Renal cortical epithelial cell (primary cell): ENCODE measurements around the gene DCLK1. TPM values are rescaled to one million over a fixed set of nuclear protein-coding genes. Genes with fewer than 3 reads are reported as not detected.

Source experiments
- DNase-seq: peaks from one replicate; pipeline ENCODE4 v3.0.0-alpha.2; 2011; ENCODE audit warnings: low read depth
- total RNA-seq: library from RNA; depleted of rRNA; stranded (reverse); fragments of >200 nt; gene quantifications from 2 replicates; pipeline ENCODE4 v1.2.3, GENCODE V29; 2014

DCLK1 gene
- total RNA-seq, 1 donor from 2014 or later = 12.0 TPM

GRCh38 chr13:35903075-35903474, 228.1 kb downstream of the DCLK1 start:
- no peak for DNase-seq

- no peak for DNase-seq
These were observed 233.1 kb downstream of the DCLK1 start for GRCh38 chr13:35898041-35898440.

GRCh38 chr13:35894636-35895035, 236.5 kb downstream of the DCLK1 start:
- no peak for DNase-seq

- peak; percentile 35 for DNase-seq
These were observed 238.1 kb downstream of the DCLK1 start for GRCh38 chr13:35892837-35893814.

GRCh38 chr13:35891507-35892441, 239.4 kb downstream of the DCLK1 start:
- DNase-seq = peak; percentile 89

GRCh38 chr13:35889560-35889959, 241.6 kb downstream of the DCLK1 start:
- no peak for DNase-seq

GRCh38 chr13:35888981-35889380, 242.2 kb downstream of the DCLK1 start:
- DNase-seq = no peak

- DNase-seq = no peak
These were observed 242.7 kb downstream of the DCLK1 start for GRCh38 chr13:35888457-35888883.

GRCh38 chr13:35887115-35887666, 244.0 kb downstream of the DCLK1 start:
- no peak for DNase-seq

- no peak for DNase-seq
These were observed 244.7 kb downstream of the DCLK1 start for GRCh38 chr13:35886332-35887114.

- no peak for DNase-seq
These were observed 246.9 kb downstream of the DCLK1 start for GRCh38 chr13:35884211-35884760.

- peak; percentile 69 for DNase-seq
These were observed 248.3 kb downstream of the DCLK1 start for GRCh38 chr13:35882722-35883497.

GRCh38 chr13:35881360-35881759, 249.8 kb downstream of the DCLK1 start:
- DNase-seq = peak; percentile 49

GRCh38 chr13:35879111-35879510, 252.1 kb downstream of the DCLK1 start:
- no peak for DNase-seq

GRCh38 chr13:35876601-35877000, 254.6 kb downstream of the DCLK1 start:
- DNase-seq = no peak

- DNase-seq = no peak
These were observed 256.5 kb downstream of the DCLK1 start for GRCh38 chr13:35874704-35875103.

GRCh38 chr13:35872369-35872768, 258.8 kb downstream of the DCLK1 start:
- no peak for DNase-seq

- DNase-seq = no peak
These were observed 259.6 kb downstream of the DCLK1 start for GRCh38 chr13:35871561-35871960.

- peak; percentile 40 for DNase-seq
These were observed 264.4 kb downstream of the DCLK1 start for GRCh38 chr13:35866801-35867200.
